Mesothelial cell of epicardium (in vitro differentiated cells): Measurements from ENCODE around the gene LIF. TPM values are rescaled to one million over a fixed set of nuclear protein-coding genes. Genes with fewer than 3 reads are reported as not detected.

Experiments
- DNase-seq, 2 experiments: peaks; one replicate each; pipeline ENCODE4 v3.0.0; 2021; ENCODE audit warnings: low spot score in 2 of 2; ENCODE audit not compliant: unreplicated experiment in 2 of 2
- H3K27ac Mint-ChIP-seq: 2 replicates; pipeline ENCODE4 v1.8.0; 2021; ENCODE audit warnings: mixed read lengths
- H3K27me3 Mint-ChIP-seq: 2 replicates; pipeline ENCODE4 v1.8.0; 2021; ENCODE audit warnings: low read depth, mixed read lengths
- H3K36me3 Mint-ChIP-seq: 2 replicates; pipeline ENCODE4 v1.8.0; 2021; ENCODE audit warnings: mixed read lengths
- H3K4me1 Mint-ChIP-seq: 2 replicates; pipeline ENCODE4 v1.8.0; 2021; ENCODE audit warnings: mixed read lengths
- H3K4me3 Mint-ChIP-seq: 2 replicates; pipeline ENCODE4 v1.8.0; 2021; ENCODE audit warnings: mild to moderate bottlenecking, moderate library complexity, mixed read lengths
- H3K9me3 Mint-ChIP-seq: 2 replicates; pipeline ENCODE4 v1.8.0; 2021; ENCODE audit warnings: mixed read lengths
- CTCF ChIP-seq: fragments of 200-600 bp; sonication (generic); IDR thresholded peaks from one replicate; pipeline ENCODE4 v1.5.0; 2021; ENCODE audit warnings: antibody characterized with exemption; ENCODE audit not compliant: unreplicated experiment
- total RNA-seq: library from RNA; stranded (reverse); gene quantifications from 3 replicates; pipeline ENCODE4 v1.2.1, GENCODE V29; 2021

LIF gene
- 15.4 to 16.9 TPM (median 15.8 TPM) in 3 replicates for total RNA-seq

DNA sequence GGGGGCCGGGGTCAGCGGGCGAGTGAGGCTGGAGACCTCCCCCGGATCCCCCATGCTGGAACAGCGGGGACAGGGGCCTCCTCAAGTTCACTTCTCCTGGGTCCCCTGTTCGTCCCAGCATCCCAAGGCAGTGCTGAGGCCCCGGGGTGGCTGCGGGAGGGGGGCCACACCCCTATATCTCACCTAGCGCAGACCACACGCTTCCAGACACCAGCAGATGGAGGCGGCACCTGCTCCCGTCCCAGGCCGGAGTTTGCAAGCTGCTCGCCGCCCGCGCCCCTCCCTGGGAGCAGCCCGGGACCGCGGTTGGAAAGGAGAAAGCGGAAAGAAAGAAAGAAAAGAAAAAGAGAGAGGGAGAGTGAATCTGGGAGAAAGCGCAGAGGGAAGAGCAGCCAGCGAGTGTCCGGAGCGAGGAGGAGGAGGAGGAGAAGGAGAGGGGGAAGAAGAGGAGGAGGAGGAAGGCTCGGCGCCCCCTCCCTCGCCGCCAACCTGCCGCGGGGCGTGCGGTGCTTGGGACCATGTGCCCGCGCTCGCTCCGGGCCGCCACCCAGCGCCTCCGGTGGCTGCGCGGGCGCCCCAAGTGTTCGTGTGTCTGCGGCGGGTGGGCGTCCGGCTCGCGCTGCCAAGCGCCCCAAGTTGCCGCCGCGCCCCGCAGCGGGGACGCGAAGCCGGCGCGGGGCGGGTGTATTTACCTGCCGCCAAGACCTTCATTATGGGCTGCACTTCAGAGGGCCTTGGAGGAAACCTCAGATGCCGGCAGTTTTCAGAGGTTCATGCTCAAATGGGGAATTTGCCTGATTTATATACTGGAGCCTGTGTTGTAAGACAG, at the start of gene LIF:
TSS of gene LIF (minus strand) at position 775 of the 829 bp plus-strand sequence. CDS start at position 711, 64 bp downstream.
- H3K36me3 Mint-ChIP-seq: peaks cover 12% of the 10 kb centered on the region
- H3K27ac Mint-ChIP-seq: peak within 1 kb of the TSS; percentile 91
- no peaks in the 10 kb centered on the region for H3K9me3 Mint-ChIP-seq
- H3K4me3 Mint-ChIP-seq: peak within 1 kb of the TSS; percentile 89
- peak in 1 of 2 experiments; percentile 55 for DNase-seq
- H3K27me3 Mint-ChIP-seq: no peaks in the 10 kb centered on the region
- no peak for TF ChIP-seq CTCF
- H3K4me1 Mint-ChIP-seq: peaks cover 46% of the 10 kb centered on the region

DNA sequence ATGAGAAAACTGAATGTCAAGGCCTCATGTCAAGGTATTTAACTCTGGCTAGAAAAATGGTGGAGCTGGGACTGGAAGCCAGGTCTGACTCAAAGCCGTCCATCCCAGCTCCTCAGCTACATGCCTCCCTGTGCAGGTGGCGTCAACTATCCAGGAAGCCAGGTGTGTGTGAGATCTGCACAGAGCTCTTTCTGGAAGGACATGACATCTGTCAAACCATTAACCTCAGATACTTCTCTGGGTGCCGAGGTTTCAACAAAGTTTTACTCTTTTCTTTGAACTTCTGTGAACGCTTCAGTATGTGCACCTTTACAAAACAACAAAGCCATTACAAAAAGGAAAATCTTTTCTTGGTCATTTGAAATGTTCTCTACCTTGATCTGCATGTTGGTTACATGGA, 49.8 kb upstream of the LIF start:
- no peak overlapping the region for H3K27ac Mint-ChIP-seq
- no peaks in the 10 kb centered on the region for H3K27me3 Mint-ChIP-seq
- peaks cover 18% of the 10 kb centered on the region for H3K36me3 Mint-ChIP-seq
- no peak for DNase-seq
- TF ChIP-seq CTCF: no peak
- H3K9me3 Mint-ChIP-seq: no peaks in the 10 kb centered on the region
- H3K4me3 Mint-ChIP-seq: no peak overlapping the region
- peaks cover 17% of the 10 kb centered on the region for H3K4me1 Mint-ChIP-seq

DNA sequence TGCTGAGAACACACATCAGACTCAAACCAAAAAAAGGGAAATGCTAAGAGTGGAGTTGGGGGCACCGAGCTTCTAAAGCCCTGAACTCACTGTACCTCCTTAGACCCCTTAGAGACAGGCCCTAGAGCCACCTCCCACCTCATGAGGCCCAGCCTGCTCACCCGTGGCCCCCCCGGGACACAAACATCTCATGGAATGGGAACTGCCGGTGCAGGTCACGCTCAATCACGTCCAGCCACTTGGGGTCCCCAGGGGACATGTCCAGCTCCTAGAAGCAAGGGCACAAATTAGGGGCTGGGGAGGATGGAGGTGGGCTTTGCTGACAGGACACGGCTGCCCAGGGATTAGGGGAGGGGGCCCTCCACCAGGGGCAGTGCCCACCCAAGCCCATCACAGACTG, 49.0 kb upstream of the LIF start:
- Mint-ChIP-seq H3K4me3 (no peak overlapping the region), H3K36me3 (peaks cover 18% of the 10 kb centered on the region), H3K4me1 (peaks cover 19% of the 10 kb centered on the region), H3K27ac (no peak overlapping the region), H3K27me3 (no peaks in the 10 kb centered on the region), H3K9me3 (no peaks in the 10 kb centered on the region)
- no peak for TF ChIP-seq CTCF
- no peak for DNase-seq

GRCh38 chr22:30294830-30295229, 48.3 kb upstream of the LIF start:
- Mint-ChIP-seq H3K36me3 (peaks cover 18% of the 10 kb centered on the region), H3K27ac (no peak overlapping the region), H3K9me3 (no peaks in the 10 kb centered on the region), H3K4me3 (no peak overlapping the region), H3K4me1 (peaks cover 24% of the 10 kb centered on the region), H3K27me3 (no peaks in the 10 kb centered on the region)
- no peak for DNase-seq
- TF ChIP-seq CTCF: no peak

GRCh38 chr22:30294066-30294465, 47.5 kb upstream of the LIF start:
- H3K36me3 Mint-ChIP-seq: peaks cover 18% of the 10 kb centered on the region
- peaks cover 24% of the 10 kb centered on the region for H3K4me1 Mint-ChIP-seq
- no peak for DNase-seq
- H3K4me3 Mint-ChIP-seq: no peak overlapping the region
- no peaks in the 10 kb centered on the region for H3K9me3 Mint-ChIP-seq
- no peak for TF ChIP-seq CTCF
- no peak overlapping the region for H3K27ac Mint-ChIP-seq
- no peaks in the 10 kb centered on the region for H3K27me3 Mint-ChIP-seq
